ENCODE data around the gene GRM1. TPM values are rescaled to one million over a fixed set of nuclear protein-coding genes. Genes with fewer than 3 reads are reported as not detected.

The GRM1 gene
- total RNA-seq, 4 donors from 2014 or later: under 0.01 to 0.19 TPM; not detected in 2

GRCh38 chr6:146211646-146212045 is 182.8 kb downstream of the GRM1 start:
- 77% methylated on average over 2 of the region's 2 CpGs for WGBS
- intact Hi-C loops (cut with DNase I): no loop called here

GRCh38 chr6:146212781-146213180 is 183.9 kb downstream of the GRM1 start:
- intact Hi-C loops (cut with DNase I): no loop called here
- 68% methylated on average over 3 of the region's 3 CpGs for WGBS
- Histone ChIP-seq H3K27me3 (no peaks in the 10 kb centered on the region), H3K4me3 (no peak overlapping the region), H3K9me3 (no peaks in the 10 kb centered on the region), H3K36me3 (no peaks in the 10 kb centered on the region), H3K4me1 (no peaks in the 10 kb centered on the region), H3K27ac (replicated peaks in 1 of 4) (no peak overlapping the region)
- TF ChIP-seq POLR2AphosphoS5 (IDR thresholded peaks at IDR 0.05) (no peak), EP300 (IDR thresholded peaks at IDR 0.05) (no peak)
- no peak for DNase-seq (ENCODE audit: extremely low spot score)

More at GRCh38 chr6:146211646-146212045, 182.8 kb downstream of the GRM1 start:
- TF ChIP-seq EP300 (IDR thresholded peaks at IDR 0.05): no peak
- no peak for TF ChIP-seq POLR2AphosphoS5 (IDR thresholded peaks at IDR 0.05)
- TF ChIP-seq POLR2A (IDR thresholded peaks at IDR 0.05; ENCODE audit: low read depth): no peak
- no peak for TF ChIP-seq CTCF (IDR thresholded peaks at IDR 0.05)
- Histone ChIP-seq H3K36me3 (no peaks in the 10 kb centered on the region), H3K4me3 (no peak overlapping the region), H3K9me3 (no peaks in the 10 kb centered on the region), H3K27me3 (no peaks in the 10 kb centered on the region), H3K4me1 (no peaks in the 10 kb centered on the region), H3K27ac (replicated peaks in 1 of 4) (no peak overlapping the region)
- DNase-seq (ENCODE audit: extremely low spot score): no peak

- intact Hi-C loops (cut with DNase I): no loop called here
- WGBS: 83% methylated on average over 3 of the region's 3 CpGs
- H3K9me3 ChIP-seq: no peaks in the 10 kb centered on the region
These were observed 190.2 kb downstream of the GRM1 start for GRCh38 chr6:146219101-146219500.

GRCh38 chr6:146224449-146224848 is 195.6 kb downstream of the GRM1 start:
- Histone ChIP-seq H3K9me3 (no peaks in the 10 kb centered on the region), H3K4me3 (no peak overlapping the region), H3K4me1 (no peaks in the 10 kb centered on the region), H3K36me3 (no peaks in the 10 kb centered on the region), H3K27ac (replicated peaks in 1 of 4) (no peak overlapping the region), H3K27me3 (no peaks in the 10 kb centered on the region)
- TF ChIP-seq POLR2A (IDR thresholded peaks at IDR 0.05; ENCODE audit: low read depth) (no peak), EP300 (IDR thresholded peaks at IDR 0.05) (no peak), CTCF (IDR thresholded peaks at IDR 0.05) (no peak), POLR2AphosphoS5 (IDR thresholded peaks at IDR 0.05) (no peak)
- 67% methylated on average over 3 of the region's 3 CpGs for WGBS
- intact Hi-C loops (cut with DNase I): no loop called here
- no peak for DNase-seq (ENCODE audit: extremely low spot score)

More at GRCh38 chr6:146219101-146219500, 190.2 kb downstream of the GRM1 start:
- Histone ChIP-seq H3K27ac (replicated peaks in 1 of 4) (no peak overlapping the region), H3K36me3 (no peaks in the 10 kb centered on the region), H3K4me1 (no peaks in the 10 kb centered on the region), H3K4me3 (no peak overlapping the region), H3K27me3 (no peaks in the 10 kb centered on the region)
- DNase-seq (ENCODE audit: extremely low spot score): no peak
- TF ChIP-seq POLR2A (IDR thresholded peaks at IDR 0.05; ENCODE audit: low read depth): no peak
- no peak for TF ChIP-seq EP300 (IDR thresholded peaks at IDR 0.05)
- TF ChIP-seq CTCF (IDR thresholded peaks at IDR 0.05): no peak
- no peak for TF ChIP-seq POLR2AphosphoS5 (IDR thresholded peaks at IDR 0.05)

GRCh38 chr6:146224988-146225387 is 196.1 kb downstream of the GRM1 start:
- Histone ChIP-seq H3K4me3 (no peak overlapping the region), H3K27ac (replicated peaks in 1 of 4) (no peak overlapping the region), H3K9me3 (no peaks in the 10 kb centered on the region), H3K4me1 (no peaks in the 10 kb centered on the region), H3K36me3 (no peaks in the 10 kb centered on the region), H3K27me3 (no peaks in the 10 kb centered on the region)
- 75% methylated on average over 5 of the region's 5 CpGs for WGBS
- TF ChIP-seq CTCF (IDR thresholded peaks at IDR 0.05) (no peak), EP300 (IDR thresholded peaks at IDR 0.05) (no peak), POLR2A (IDR thresholded peaks at IDR 0.05; ENCODE audit: low read depth) (no peak), POLR2AphosphoS5 (IDR thresholded peaks at IDR 0.05) (no peak)
- intact Hi-C loops (cut with DNase I): no loop called here
- DNase-seq (ENCODE audit: extremely low spot score): no peak
